Adipose tissue (tissue), 3 donors: Measurements from ENCODE around the gene LRG1. TPM values are rescaled to one million over a fixed set of nuclear protein-coding genes. Genes with fewer than 3 reads are reported as not detected.
"Not testable (repeated sequence)": the region's sequence is repeated elsewhere in the genome, so short reads cannot be mapped to it uniquely, and the experiment has no call there.

Experiments
- H3K27ac ChIP-seq: one replicate; pipeline ENCODE4 v1.5.1; 2013; ENCODE audit warnings: low read depth, low read length
- WGBS, 3 donors: extraction: QIAGEN DNeasy Blood & Tissue Kit; methylation state at CpG; one replicate each; pipeline ENCODE4 v1.1.7; 2013; 5-methylcytosine and 5-hydroxymethylcytosine counted together
- polyA plus RNA-seq, 3 donors: library from polyadenylated mRNA; stranded (reverse); fragments of 200-250 nt; gene quantifications; one replicate each; pipeline ENCODE4 v1.2.3, GENCODE V29; 2013
- donor health status: healthy with polysubstance abuse.
- donor health status: Bipolar disorder and iron deficiency.
- donor health status: healthy.

Gene LRG1
- polyA plus RNA-seq, 3 donors = 7.1 to 18.6 (median 13.4) TPM

DNA sequence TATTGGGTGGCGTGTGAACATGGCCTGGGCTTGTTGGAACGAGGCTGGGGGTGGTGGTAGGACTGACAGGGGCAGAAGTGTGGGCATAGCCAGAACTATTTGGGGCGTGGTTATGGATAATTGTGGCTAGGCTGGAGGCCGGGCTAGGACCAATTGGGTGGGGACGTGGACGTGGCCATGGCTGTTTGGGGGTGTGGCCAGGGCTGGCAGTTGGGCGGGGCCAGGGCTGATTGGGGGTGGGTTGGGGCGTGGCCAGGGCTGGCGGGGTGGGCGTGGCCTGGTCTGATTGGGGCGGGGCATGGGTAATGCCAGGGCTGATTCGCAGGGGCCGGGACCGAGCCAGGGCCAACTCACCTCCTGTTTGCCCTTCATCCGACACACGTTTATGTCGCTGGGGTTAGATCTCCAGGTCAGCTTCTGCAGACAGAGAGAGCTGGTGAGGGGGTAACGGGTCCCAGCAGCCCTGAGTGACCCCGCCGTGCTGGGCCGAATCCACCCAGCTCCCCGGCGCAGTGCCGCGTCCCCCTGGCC lies 16.8 kb upstream of the LRG1 start:
- whole genome bisulfite sequencing, 3 donors = 60 to 81% (median 78%) methylated on average over 21 to 25 of the region's 25 CpGs

DNA sequence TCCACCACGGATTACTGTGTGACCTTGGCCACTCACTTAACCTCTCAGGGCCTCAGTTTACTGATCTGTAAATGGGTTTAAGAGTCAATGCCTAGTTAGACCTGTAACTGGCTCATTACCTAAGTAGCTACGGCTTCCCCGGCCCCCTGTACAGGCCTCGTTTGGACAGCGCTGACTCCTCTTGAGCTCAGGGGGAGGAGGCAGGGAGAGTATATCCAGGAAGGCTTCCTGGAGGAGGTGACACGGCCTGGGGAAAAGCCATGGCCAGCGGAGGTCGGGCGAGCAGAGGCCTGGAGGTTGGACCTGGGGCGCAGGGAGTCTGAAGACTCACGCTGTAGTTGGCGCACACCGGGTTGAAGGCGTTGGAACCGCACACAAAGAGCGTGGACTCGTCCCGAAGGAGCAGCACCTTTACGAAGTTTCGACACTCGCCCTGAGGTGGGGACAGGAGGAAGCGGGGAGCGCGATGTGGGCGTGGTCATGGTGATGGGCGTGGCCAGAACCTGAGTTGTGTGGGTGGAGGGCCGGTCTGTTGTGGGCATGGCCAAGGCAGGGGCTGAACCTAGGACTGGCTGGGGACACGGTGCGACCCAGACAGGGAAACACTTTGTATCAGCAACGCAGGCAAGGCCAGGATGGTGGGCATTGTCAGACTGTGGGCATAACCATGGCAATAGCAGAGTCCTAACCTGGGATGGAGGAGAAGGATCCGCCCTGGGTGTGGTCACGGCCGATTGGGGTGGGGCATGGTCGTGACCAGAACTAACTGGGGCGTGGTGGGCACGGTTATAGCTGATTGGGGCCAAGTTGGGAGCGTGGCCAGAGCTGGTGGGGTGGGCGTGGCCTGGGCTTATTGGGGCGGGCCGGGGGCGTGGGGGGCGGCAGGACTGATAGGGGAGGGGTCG lies 16.1 kb upstream of the LRG1 start:
- no peak overlapping the region for H3K27ac ChIP-seq
- 74 to 78% (median 77%) methylated on average over 42 to 43 of the region's 43 CpGs for WGBS, 3 donors

More for the DNA sequence above, 16.8 kb upstream of the LRG1 start:
- H3K27ac ChIP-seq = no peak overlapping the region

DNA sequence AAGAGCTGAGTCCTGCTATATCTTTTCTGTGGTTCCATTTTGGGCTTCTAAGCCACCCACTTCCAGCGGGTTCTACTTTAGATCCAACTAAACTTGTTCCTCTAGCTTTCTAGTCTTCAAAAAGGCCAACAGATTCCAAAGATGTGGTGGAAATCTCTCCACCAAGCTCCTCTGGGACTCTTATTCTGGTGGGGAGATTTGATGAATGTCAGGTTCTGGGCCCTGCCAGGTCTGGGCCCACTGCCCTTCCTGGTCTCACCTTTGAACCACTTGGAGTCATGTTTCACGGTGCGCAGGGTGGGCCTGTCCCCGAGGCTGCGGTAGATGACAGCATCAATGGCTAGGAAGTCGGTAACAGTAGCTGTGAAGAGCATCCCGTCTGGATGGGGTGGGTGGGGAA lies 14.9 kb upstream of the LRG1 start:
- H3K27ac ChIP-seq = no peak overlapping the region
- WGBS, 3 donors = 75 to 79% (median 78%) methylated on average over 7 of the region's 7 CpGs

DNA sequence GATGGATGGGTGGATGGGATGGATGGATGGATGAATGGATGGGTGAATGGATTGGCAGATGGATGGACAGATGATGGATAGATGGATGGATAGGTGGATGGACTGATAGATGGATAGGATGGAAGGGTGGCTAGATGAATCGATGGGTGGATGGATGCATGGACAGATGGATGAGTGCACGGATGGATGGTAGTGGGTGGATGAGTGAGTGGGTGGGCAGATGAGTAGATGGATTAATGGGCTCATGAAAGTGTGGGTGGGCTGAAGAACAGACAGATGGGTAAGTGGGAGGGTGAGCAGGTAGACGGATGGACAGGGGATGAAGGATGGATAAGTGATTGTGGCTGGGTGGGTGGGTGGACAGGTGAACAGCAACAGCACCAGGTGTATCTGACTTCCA lies 13.9 kb upstream of the LRG1 start:
- 63 to 92% (median 79%) methylated on average over 3 of the region's 3 CpGs for WGBS, 3 donors
- H3K27ac ChIP-seq = no peak overlapping the region

- H3K27ac ChIP-seq = no peak overlapping the region
These were observed 13.4 kb upstream of the LRG1 start for GRCh38 chr19:4553092-4553695.

DNA sequence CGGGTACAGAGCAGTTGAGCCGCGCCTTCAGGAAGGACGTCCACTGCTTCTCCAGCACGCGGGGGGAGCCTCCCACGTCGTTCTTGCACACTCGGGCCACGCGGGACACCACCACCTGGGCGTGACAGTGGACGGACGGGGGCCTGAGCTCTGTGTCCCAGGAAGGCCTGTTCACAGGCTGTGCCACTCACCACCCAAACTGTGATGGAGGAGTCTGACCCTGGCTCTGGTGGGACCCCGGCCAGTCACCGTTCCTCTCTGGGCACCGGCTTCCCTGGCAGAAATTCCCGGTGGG lies 12.6 kb upstream of the LRG1 start:
- WGBS, 3 donors = 79 to 89% (median 84%) methylated on average over 18 of the region's 18 CpGs
- no peak overlapping the region for H3K27ac ChIP-seq

DNA sequence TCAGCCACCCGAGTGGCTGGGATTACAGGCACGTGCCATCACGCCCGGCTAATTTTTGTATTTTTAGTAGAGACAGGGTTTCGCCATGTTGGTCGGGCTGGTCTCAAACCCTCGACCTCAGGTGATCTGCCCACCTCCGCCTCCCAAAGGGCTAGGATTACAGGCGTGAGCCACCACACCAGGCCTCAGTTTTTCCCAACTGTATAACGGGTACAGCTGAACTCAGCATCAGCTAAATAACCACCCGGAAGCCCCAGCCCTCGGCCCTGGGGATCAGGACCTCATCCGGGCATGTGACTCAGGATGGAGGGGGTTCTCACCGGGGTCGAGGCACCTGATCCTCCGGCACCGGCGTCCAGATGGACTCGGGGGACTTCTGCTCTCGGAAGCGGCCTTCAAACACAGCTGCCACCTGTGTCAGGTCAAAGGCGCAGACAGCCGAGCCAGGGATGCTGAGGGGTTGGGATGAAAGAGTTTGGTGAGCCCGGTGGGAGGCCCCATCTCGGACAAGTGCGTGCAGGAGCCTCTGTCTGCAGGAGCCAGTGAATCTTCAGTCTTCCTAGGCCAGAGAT lies 10.7 kb upstream of the LRG1 start:
- WGBS, 3 donors = 85 to 86% (median 86%) methylated on average over 26 of the region's 26 CpGs
- H3K27ac ChIP-seq = no peak overlapping the region

DNA sequence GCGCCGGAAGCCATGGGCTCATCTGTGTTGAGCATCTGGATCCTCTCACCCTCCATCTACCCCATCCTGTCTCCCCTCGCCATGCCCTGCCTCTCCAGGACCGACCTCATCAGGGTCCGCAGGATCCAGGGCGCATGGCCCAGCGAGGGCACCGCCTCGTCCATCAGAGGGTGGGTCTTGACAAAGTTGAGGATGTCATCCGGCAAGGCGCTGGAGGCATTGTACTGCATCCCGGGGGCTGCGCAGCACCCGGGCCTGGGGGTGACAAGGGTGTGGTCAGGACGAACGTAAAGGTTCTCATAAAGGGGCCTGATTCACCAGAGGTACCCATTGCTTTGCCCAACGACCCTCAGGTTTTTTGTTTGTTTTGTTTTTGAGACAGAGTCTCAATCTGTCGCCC lies 10.2 kb upstream of the LRG1 start:
- H3K27ac ChIP-seq = no peak overlapping the region
- WGBS, 3 donors = 92 to 96% (median 93%) methylated on average over 18 of the region's 18 CpGs

DNA sequence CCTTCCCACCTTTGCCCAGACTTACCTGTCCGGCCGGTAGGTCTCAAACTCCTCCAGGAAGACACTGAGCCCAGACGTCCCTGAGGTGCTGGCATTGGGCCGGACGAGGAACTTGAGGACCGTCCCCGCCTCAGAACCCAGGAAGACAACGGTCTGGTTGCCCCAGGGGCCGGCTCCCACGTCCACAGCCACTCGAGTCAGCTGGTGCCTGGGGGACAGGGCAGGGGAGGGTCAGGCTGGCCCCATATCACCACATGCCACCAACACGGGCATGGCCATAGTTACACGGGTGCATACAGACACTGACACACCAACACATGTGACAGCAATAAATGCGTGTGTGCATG lies 8.4 kb upstream of the LRG1 start:
- WGBS, 3 donors = 64 to 69% (median 67%) methylated on average over 14 of the region's 14 CpGs
- H3K27ac ChIP-seq = no peak overlapping the region

DNA sequence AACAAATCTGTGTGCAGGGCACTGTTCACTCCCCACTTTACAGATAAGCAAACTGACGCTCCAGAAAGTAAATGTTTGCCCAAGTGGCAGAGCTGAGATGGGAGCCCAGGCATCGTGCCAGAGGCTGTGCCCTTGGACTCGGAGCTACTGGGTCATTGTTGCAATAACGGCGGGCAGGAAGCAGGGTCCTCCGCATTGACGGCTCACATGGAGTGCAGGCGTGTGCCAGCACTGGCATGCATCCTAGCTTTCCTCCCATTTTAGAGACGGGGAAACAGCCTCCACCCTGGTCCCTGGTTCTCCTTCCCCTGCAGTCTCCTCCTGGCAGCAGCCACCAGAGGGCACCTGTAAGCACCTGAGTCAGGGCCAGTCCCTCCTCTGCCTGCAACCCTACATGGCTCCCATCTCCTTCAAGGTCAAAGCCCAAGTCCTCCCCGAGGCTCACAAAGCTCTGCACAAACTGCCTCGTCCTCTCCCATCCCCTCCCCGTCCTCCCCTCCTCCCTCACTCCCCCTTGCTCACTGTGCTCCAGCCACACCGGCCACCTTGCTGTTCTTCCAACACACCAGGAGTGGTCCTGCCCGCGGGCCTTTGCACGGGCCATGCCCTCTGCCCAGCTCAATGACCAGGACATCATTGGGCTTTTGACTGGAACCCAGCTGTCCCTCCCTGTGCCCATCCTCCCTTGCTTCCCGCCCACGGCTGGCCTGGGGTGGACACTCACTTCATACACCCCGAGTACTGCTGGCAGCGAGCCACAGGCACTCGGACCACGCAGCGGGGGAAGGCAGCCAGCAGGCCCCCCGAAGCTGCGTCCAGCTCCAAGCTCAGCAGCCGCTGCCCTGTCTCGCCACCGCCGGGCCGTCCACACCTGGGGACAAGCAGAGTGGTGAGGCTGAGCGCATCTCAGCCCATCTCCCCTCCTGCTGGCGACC lies 7.7 kb upstream of the LRG1 start:
- H3K27ac ChIP-seq = no peak overlapping the region
- WGBS, 3 donors = 56 to 68% (median 60%) methylated on average over 30 to 32 of the region's 32 CpGs

DNA sequence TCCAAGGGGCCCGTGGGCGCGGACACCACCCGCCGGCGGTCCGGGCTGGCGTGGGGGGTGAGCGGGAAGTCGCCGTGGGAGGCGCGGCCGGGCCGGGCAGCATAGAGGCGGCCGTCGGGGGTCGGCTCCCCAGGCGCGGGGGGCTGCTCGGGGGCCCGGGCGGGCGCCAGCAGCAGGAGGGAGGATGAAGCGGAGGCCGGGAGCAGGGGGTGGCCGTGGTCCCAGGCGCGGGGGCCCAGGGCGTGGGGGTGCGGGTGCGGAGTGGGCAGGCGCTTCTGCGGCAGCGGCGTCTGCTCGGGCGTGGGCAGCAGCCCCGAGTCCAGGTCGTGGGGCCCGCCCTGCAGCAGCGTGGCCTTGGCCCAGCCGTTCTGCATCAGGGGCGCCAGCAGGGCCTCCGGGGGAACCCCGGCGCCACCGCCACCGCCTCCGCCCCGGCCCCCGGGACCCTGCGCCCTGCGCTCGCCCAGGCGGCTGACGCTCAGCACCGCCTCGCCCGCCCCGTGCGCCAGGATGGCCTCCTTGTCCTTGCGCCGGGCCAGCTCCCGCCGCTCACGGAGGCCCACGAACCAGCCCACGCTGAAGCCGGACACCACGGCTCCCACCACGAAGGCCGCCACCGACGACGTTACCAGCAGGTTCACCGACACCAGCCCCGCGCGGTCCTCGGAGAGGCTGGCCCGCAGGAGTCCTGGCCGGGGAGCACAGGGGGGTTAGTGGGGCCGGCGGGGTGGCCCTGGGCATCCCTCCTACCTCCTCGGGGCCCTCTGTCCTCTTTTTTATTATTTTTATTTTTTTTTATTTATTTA lies 4.2 kb upstream of the LRG1 start:
- H3K27ac ChIP-seq = no peak overlapping the region
- 77 to 94% (median 81%) methylated on average over 62 to 87 of the region's 87 CpGs for WGBS, 3 donors

- WGBS, 3 donors = 52 to 84% (median 59%) methylated on average over 56 to 77 of the region's 77 CpGs
- H3K27ac ChIP-seq = no peak overlapping the region
These were observed 3.3 kb upstream of the LRG1 start for GRCh38 chr19:4542896-4543841.

- WGBS, 3 donors = 63 to 95% (median 65%) methylated on average over 12 of the region's 12 CpGs
These were observed 1.9 kb upstream of the LRG1 start for GRCh38 chr19:4541806-4542145.

DNA sequence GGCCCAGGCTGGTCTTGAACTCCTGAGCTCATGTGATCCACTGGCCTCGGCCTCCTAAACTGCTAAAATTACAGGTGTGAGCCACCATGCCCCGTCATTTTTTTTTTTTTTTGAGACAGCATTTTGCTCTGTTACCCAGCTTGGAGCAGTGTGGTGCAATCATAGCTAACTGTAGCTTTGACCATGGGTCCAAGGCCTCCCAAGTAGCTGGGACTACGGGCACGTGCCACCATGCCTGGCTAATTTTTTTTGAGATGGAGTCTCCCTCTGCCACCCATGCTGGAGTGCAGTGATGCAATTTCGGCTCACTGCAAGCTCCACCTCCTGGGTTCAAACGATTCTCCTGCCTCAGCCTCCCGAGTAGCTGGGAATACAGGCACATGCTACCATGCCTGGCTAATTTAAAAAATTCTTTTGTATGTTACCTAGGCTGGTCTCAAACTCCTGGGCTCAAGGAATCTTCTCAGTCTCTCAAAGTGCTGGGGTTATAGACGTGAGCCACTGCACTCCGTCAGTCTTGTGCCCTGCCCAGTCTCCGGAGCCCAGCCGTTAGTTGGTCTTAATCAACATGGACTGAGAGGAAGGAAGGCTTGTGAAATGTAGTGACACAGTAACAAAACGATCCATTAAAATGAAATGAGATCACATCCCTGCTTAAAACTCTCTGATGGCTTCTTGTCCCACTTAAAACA lies 1.4 kb upstream of the LRG1 start:
- 48 to 79% (median 55%) methylated on average over 12 of the region's 12 CpGs for WGBS, 3 donors
- no peak overlapping the region for H3K27ac ChIP-seq

More at GRCh38 chr19:4541806-4542145, 1.9 kb upstream of the LRG1 start:
- not testable (repeated sequence) for H3K27ac ChIP-seq

GRCh38 chr19:4539169-4539692 lies 605 bp downstream of the LRG1 start:
- 71 to 81% (median 78%) methylated on average over 3 of the region's 3 CpGs for WGBS, 3 donors
- no peak overlapping the region for H3K27ac ChIP-seq

DNA sequence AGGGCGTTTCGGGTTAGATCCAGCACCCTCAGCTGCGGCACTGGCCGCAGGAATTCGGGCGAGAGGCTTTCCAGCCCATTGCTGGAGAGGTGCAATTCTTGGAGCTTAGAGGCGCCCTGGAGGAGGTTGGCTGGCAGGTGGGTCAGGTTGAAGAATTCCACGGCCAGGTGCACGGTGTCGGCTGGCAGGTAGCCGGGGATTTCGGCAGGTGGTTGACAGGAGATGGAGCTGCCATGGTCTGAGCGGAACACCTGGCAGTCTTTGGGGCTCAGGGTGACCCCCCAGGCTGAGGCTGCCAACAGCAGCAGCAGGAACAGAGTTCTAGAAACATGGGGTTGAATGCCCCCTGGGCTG lies 1.3 kb downstream of the LRG1 start:
- WGBS, 3 donors = 72 to 94% (median 89%) methylated on average over 13 of the region's 13 CpGs
- no peak overlapping the region for H3K27ac ChIP-seq
